CD14-positive monocyte (primary cell): Measurements from ENCODE around the gene CSRP1. TPM values are rescaled to one million over a fixed set of nuclear protein-coding genes. Genes with fewer than 3 reads are reported as not detected.

Experiments
- DNase-seq, 3 donors: peaks; one replicate each; pipeline ENCODE4 v3.0.0-alpha.2; 2011 to 2022
- H2AFZ ChIP-seq: 2 replicates; pipeline ENCODE4 v1.6.0; 2012; ENCODE audit warnings: mild to moderate bottlenecking, low read depth, low read length, inconsistent platforms; ENCODE audit not compliant: insufficient read depth, poor library complexity, severe bottlenecking
- H3K27ac ChIP-seq, 2 donors: 1 replicate in 1 of 2; 2 replicates in 1 of 2; pipeline ENCODE4 v1.5.1; 2012 to 2013; ENCODE audit warnings: low read length in 2 of 2, control low read depth in 1 of 2, inconsistent platforms in 1 of 2, low read depth in 1 of 2, mild to moderate bottlenecking in 1 of 2
- H3K27me3 ChIP-seq, 2 donors: one replicate each; pipeline versions ENCODE4 v1.6.0 to v1.6.1; 2011 to 2013; ENCODE audit warnings: low read length in 2 of 2; ENCODE audit not compliant: control insufficient read depth in 2 of 2, insufficient read depth in 2 of 2
- H3K36me3 ChIP-seq, 2 donors: replicated peaks in 1 of 2; 1 replicate in 1 of 2; 2 replicates in 1 of 2; pipeline versions ENCODE4 v1.5.1 to v1.6.1; 2012 to 2013; ENCODE audit warnings: low read length in 2 of 2, control low read depth in 1 of 2, inconsistent platforms in 1 of 2, mild to moderate bottlenecking in 1 of 2; ENCODE audit not compliant: insufficient read depth in 2 of 2, control insufficient read depth in 1 of 2
- H3K4me1 ChIP-seq, 2 donors: 1 replicate in 1 of 2; 2 replicates in 1 of 2; pipeline versions ENCODE4 v1.5.1 to v1.6.1; 2012 to 2013; ENCODE audit warnings: low read length in 2 of 2, control low read depth in 1 of 2, inconsistent platforms in 1 of 2, mild to moderate bottlenecking in 1 of 2, moderate library complexity in 1 of 2; ENCODE audit not compliant: insufficient read depth in 2 of 2, control insufficient read depth in 1 of 2
- H3K4me2 ChIP-seq: replicated peaks from 2 replicates; pipeline ENCODE3; 2012; ENCODE audit warnings: low read length, moderate library complexity, mild to moderate bottlenecking; ENCODE audit not compliant: poor library complexity, severe bottlenecking; ENCODE audit errors: extremely low read depth
- H3K4me3 ChIP-seq, 3 experiments: fragments of 200-600 bp in 1 of 3; sonication (generic) in 1 of 3; replicated peaks in 1 of 3; 1 replicate in 2 of 3; 2 replicates in 1 of 3; pipeline ENCODE4 v1.5.1; 2011 to 2013; ENCODE audit warnings: low read length in 3 of 3, mild to moderate bottlenecking in 3 of 3, control low read depth in 2 of 3, low read depth in 2 of 3, inconsistent platforms in 1 of 3, moderate library complexity in 1 of 3
- H3K79me2 ChIP-seq: 2 replicates; pipeline ENCODE4 v1.6.0; 2012; ENCODE audit warnings: mild to moderate bottlenecking, control low read depth, inconsistent platforms, low read length, moderate library complexity; ENCODE audit not compliant: insufficient read depth
- H3K9ac ChIP-seq: 2 replicates; pipeline ENCODE4 v1.6.0; 2017; ENCODE audit warnings: low read length, mild to moderate bottlenecking; ENCODE audit not compliant: insufficient read depth, poor library complexity, severe bottlenecking
- H3K9me3 ChIP-seq, 2 donors: replicated peaks in 1 of 2; 1 replicate in 1 of 2; 2 replicates in 1 of 2; pipeline versions ENCODE4 v1.5.1 to v1.6.1; 2012 to 2013; ENCODE audit warnings: low read length in 2 of 2, control low read depth in 1 of 2; ENCODE audit not compliant: control insufficient read depth in 1 of 2, insufficient read depth in 1 of 2
- H4K20me1 ChIP-seq: 2 replicates; pipeline ENCODE4 v1.6.0; 2012; ENCODE audit warnings: mild to moderate bottlenecking, low read length, control low read depth, moderate library complexity; ENCODE audit not compliant: insufficient read depth
- H3K27ac Mint-ChIP-seq, 7 donors: one replicate each; pipeline ENCODE4 v1.8.0; 2020; ENCODE audit warnings: mild to moderate bottlenecking in 7 of 7, mixed read lengths in 7 of 7, moderate library complexity in 6 of 7, inconsistent platforms in 2 of 7
- H3K27me3 Mint-ChIP-seq, 3 donors: one replicate each; pipeline ENCODE4 v1.8.0; 2021 to 2022; ENCODE audit warnings: low read depth in 3 of 3, mild to moderate bottlenecking in 3 of 3, mixed read lengths in 3 of 3, moderate library complexity in 3 of 3, inconsistent platforms in 1 of 3
- H3K36me3 Mint-ChIP-seq, 2 donors: one replicate each; pipeline ENCODE4 v1.8.0; 2020; ENCODE audit warnings: mixed read lengths in 2 of 2, inconsistent platforms in 1 of 2, mild to moderate bottlenecking in 1 of 2
- H3K4me1 Mint-ChIP-seq: one replicate; pipeline ENCODE4 v1.8.0; 2020; ENCODE audit warnings: mild to moderate bottlenecking, mixed read lengths
- H3K4me3 Mint-ChIP-seq, 2 donors: one replicate each; pipeline ENCODE4 v1.8.0; 2020; ENCODE audit warnings: mild to moderate bottlenecking in 2 of 2, mixed read lengths in 2 of 2, moderate library complexity in 1 of 2
- H3K9me3 Mint-ChIP-seq, 7 donors: one replicate each; pipeline ENCODE4 v1.8.0; 2020 to 2022; ENCODE audit warnings: mixed read lengths in 7 of 7, mild to moderate bottlenecking in 6 of 7, moderate library complexity in 6 of 7, inconsistent platforms in 2 of 7
- WGBS: methylation state at CpG from one replicate; pipeline ENCODE4 v1.1.5; 2013; ENCODE audit warnings: missing lambda C conversion rate; ENCODE audit not compliant: insufficient coverage; 5-methylcytosine and 5-hydroxymethylcytosine counted together
- intact Hi-C, 2 donors: fragments of 100-400 bp; cut with micrococcal nuclease; formaldehyde crosslinking; loops; one replicate each; pipeline versions ENCODE4 v1.15.0 to v1.15.1; 2023
- polyA plus RNA-seq, 3 donors: library from polyadenylated mRNA; depleted of rRNA in 1 of 3; unstranded in 2 of 3; stranded (reverse) in 1 of 3; fragments of 300-500 nt in 2 of 3; fragments of >200 nt in 1 of 3; fragmentation: Illumina TruSeq in 2 of 3; gene quantifications; 1 replicate in 2 of 3; 2 replicates in 1 of 3; pipeline ENCODE4 v1.2.3, GENCODE V29; 2012 to 2021
- TF ChIP-seq, protein P1 (sequence below): fragments of 200-600 bp; IDR thresholded peaks from one replicate; pipeline ENCODE4 v1.8.0; 2022; ENCODE audit warnings: antibody characterized with exemption, mild to moderate bottlenecking

CSRP1 gene
- polyA plus RNA-seq, 3 donors, result 87.4 to 111 (median 98.8) TPM

DNA sequence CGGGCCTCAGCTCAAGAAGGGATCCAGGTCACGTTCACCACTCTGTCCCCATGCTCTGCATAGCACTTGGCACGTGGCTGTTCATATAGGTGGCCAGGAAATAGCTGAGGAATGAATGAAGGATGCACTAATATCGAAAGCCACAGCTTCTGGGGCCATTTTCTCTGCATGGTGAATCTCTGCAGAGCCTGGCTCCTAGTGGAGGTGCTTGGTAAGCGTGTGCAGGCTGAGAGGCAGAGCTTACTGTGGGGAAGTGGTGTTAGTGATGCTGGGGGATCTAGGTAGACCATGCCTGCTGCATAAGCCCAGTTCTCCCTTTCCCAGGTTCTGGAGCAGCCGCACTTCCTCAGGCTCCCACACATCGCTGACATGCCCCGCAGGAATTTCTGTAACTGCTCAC, 8.3 kb downstream of the CSRP1 start:
- H3K36me3 Mint-ChIP-seq, result peaks cover 49 to 73% of the 10 kb centered on the region in 2 donors
- no peak overlapping the region for H2AFZ ChIP-seq
- H3K4me1 Mint-ChIP-seq, result peaks cover 22% of the 10 kb centered on the region
- H3K9ac ChIP-seq, result no peak overlapping the region
- H3K27ac ChIP-seq, result no peak overlapping the region
- H3K27ac Mint-ChIP-seq, result no peak overlapping the region
- DNase-seq, result no peak
- H3K4me3 ChIP-seq, result no peak overlapping the region
- H3K4me1 ChIP-seq, result peaks cover 11 to 12% of the 10 kb centered on the region in 2 donors
- no peak overlapping the region for H3K4me3 Mint-ChIP-seq
- H3K27me3 Mint-ChIP-seq, result peaks cover 0 to 4% (median 3%) of the 10 kb centered on the region in 3 donors
- H3K79me2 ChIP-seq, result peaks cover 65% of the 10 kb centered on the region
- peaks cover 0 to 6% (median 0%) of the 10 kb centered on the region in 7 donors for H3K9me3 Mint-ChIP-seq
- H4K20me1 ChIP-seq, result peaks cover 86% of the 10 kb centered on the region
- H3K4me2 ChIP-seq, result no peak overlapping the region
- WGBS, result 96% methylated on average over 8 of the region's 8 CpGs
- intact Hi-C loops, result loop anchor here in 1 of 2 donors (10.0 kb wide), 1 partner anchor 64 kb away; no protein-coding TSS in a partner anchor
- H3K9me3 ChIP-seq, result no peaks in the 10 kb centered on the region
- TF ChIP-seq, protein P1, sequence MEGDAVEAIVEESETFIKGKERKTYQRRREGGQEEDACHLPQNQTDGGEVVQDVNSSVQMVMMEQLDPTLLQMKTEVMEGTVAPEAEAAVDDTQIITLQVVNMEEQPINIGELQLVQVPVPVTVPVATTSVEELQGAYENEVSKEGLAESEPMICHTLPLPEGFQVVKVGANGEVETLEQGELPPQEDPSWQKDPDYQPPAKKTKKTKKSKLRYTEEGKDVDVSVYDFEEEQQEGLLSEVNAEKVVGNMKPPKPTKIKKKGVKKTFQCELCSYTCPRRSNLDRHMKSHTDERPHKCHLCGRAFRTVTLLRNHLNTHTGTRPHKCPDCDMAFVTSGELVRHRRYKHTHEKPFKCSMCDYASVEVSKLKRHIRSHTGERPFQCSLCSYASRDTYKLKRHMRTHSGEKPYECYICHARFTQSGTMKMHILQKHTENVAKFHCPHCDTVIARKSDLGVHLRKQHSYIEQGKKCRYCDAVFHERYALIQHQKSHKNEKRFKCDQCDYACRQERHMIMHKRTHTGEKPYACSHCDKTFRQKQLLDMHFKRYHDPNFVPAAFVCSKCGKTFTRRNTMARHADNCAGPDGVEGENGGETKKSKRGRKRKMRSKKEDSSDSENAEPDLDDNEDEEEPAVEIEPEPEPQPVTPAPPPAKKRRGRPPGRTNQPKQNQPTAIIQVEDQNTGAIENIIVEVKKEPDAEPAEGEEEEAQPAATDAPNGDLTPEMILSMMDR, result no peak
- no peaks in the 10 kb centered on the region for H3K27me3 ChIP-seq
- H3K36me3 ChIP-seq, result peaks cover 26 to 83% of the 10 kb centered on the region in 2 donors

DNA sequence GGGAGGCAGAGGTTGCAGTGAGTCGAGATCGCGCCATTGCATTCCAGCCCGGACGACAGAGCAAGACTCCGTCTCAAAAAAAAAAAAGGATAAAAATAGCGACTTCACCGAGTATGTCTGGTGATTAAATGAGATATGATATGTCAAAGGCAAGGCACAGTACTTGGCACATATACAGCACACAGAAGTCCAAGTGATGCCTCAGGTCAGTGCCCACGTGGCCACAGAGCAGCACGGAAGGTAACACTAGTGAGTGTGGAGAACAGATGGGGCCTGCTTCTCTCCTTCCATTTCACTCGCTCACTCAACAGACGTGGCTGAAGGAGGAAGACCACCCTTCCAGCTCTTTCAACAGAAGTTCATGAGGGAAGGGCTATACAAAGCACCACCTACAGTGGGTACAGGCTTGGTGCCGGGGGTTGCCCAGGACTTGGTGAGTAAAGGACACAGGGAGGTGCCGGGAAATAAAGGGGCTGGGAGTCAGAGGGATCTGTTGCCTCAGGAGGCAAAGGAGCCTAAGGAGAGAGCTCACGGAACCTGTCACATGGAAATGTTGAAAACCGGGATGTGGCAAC, 8.9 kb downstream of the CSRP1 start:
- Histone ChIP-seq H3K9ac (no peak overlapping the region), H3K27ac (no peak overlapping the region), H3K9me3 (no peaks in the 10 kb centered on the region), H3K4me2 (no peak overlapping the region), H3K79me2 (peaks cover 59% of the 10 kb centered on the region), H3K4me3 (no peak overlapping the region), H2AFZ (no peak overlapping the region), H4K20me1 (peaks cover 88% of the 10 kb centered on the region), H3K4me1 (peaks cover 11 to 12% of the 10 kb centered on the region in 2 donors), H3K27me3 (no peaks in the 10 kb centered on the region), H3K36me3 (peaks cover 29 to 84% of the 10 kb centered on the region in 2 donors)
- TF ChIP-seq, protein P1, result no peak
- Mint-ChIP-seq H3K27me3 (peaks cover 0 to 4% (median 3%) of the 10 kb centered on the region in 3 donors), H3K4me1 (peaks cover 21% of the 10 kb centered on the region), H3K36me3 (peaks cover 50 to 73% of the 10 kb centered on the region in 2 donors), H3K4me3 (no peak overlapping the region), H3K27ac (peak overlapping the region in 1 of 7 donors; percentile 31), H3K9me3 (peaks cover 0 to 9% (median 0%) of the 10 kb centered on the region in 7 donors)
- no peak for DNase-seq
- intact Hi-C loops, result loop anchor here in 1 of 2 donors (10.0 kb wide), 1 partner anchor 63 kb away; no protein-coding TSS in a partner anchor
- 100% methylated on average over 4 of the region's 16 CpGs for WGBS
